DND-41 (cell line): ENCODE results near the gene PTPRD.

ENCODE experiments used
- CTCF ChIP-seq: IDR thresholded peaks from 2 replicates; pipeline ENCODE4 v1.5.1; 2012; ENCODE audit warnings: borderline replicate concordance, low read length, moderate library complexity, mild to moderate bottlenecking; ENCODE audit not compliant: poor library complexity, severe bottlenecking; ENCODE audit errors: extremely low read depth
- EZH2 ChIP-seq: IDR thresholded peaks from 3 replicates; pipeline ENCODE4 v1.6.1; 2012; ENCODE audit warnings: borderline replicate concordance, low read depth, mild to moderate bottlenecking, moderate library complexity, low read length, inconsistent platforms; ENCODE audit not compliant: severe bottlenecking

- TF ChIP-seq EZH2 (no peak), CTCF (no peak)
Observed at GRCh38 chr9:8289681-8290080, 2323.1 kb downstream of the PTPRD start.
